Measurements from ENCODE around the gene WDR82. TPM values are rescaled to one million over a fixed set of nuclear protein-coding genes. Genes with fewer than 3 reads are reported as not detected.

WDR82 gene
- total and polyA plus RNA-seq, 9 of the 15 experiments (the other 6 are each of a cell fraction or from before 2014, with no cell fraction given), result 6.4 to 62.9 (median 37.1) TPM

- TF ChIP-seq REST (IDR thresholded peaks at IDR 0.05; ENCODE audit: borderline replicate concordance) (peak; percentile 84), REST (CRISPR knock-in tag; IDR thresholded peaks at IDR 0.05; ENCODE audit: low read depth) (no peak), BRD9 (IDR thresholded peaks at IDR 0.05; ENCODE audit: low read depth, partially characterized antibody) (no peak)
Measured at GRCh38 chr3:52291508-52292181, 13.2 kb upstream of the WDR82 start (continued).
